Measurements from ENCODE around the gene C6orf89. TPM values are rescaled to one million over a fixed set of nuclear protein-coding genes. Genes with fewer than 3 reads are reported as not detected.

The C6orf89 gene
- total RNA-seq, 1 donor from 2014 or later, result 29.9 TPM

GRCh38 chr6:36843170-36843569, 42.6 kb upstream of the C6orf89 start:
- no peak overlapping the region for H3K27ac Mint-ChIP-seq

GRCh38 chr6:36844232-36845170, 41.3 kb upstream of the C6orf89 start:
- H3K4me1 Mint-ChIP-seq (ENCODE audit: low read depth), result peaks cover 18% of the 10 kb centered on the region
- no peak for TF ChIP-seq CTCF (IDR thresholded peaks at IDR 0.05; ENCODE audit: unreplicated experiment)
- H3K36me3 Mint-ChIP-seq (ENCODE audit: insufficient read depth), result no peaks in the 10 kb centered on the region
- H3K9me3 Mint-ChIP-seq (ENCODE audit: low read depth), result no peaks in the 10 kb centered on the region
- no peak overlapping the region for H3K27ac Mint-ChIP-seq
- DNase-seq (ENCODE audit: low spot score, unreplicated experiment), result no peak
- H3K27me3 Mint-ChIP-seq, result peaks cover 71% of the 10 kb centered on the region
- H3K4me3 Mint-ChIP-seq (ENCODE audit: low read depth), result no peak overlapping the region

More at GRCh38 chr6:36843170-36843569, 42.6 kb upstream of the C6orf89 start:
- no peak overlapping the region for H3K4me3 Mint-ChIP-seq (ENCODE audit: low read depth)
- no peaks in the 10 kb centered on the region for H3K36me3 Mint-ChIP-seq (ENCODE audit: insufficient read depth)
- DNase-seq (ENCODE audit: low spot score, unreplicated experiment), result no peak
- no peak for TF ChIP-seq CTCF (IDR thresholded peaks at IDR 0.05; ENCODE audit: unreplicated experiment)
- peaks cover 7% of the 10 kb centered on the region for H3K4me1 Mint-ChIP-seq (ENCODE audit: low read depth)
- H3K9me3 Mint-ChIP-seq (ENCODE audit: low read depth), result no peaks in the 10 kb centered on the region
- peaks cover 71% of the 10 kb centered on the region for H3K27me3 Mint-ChIP-seq

- Mint-ChIP-seq H3K36me3 (ENCODE audit: insufficient read depth) (no peaks in the 10 kb centered on the region), H3K9me3 (ENCODE audit: low read depth) (no peaks in the 10 kb centered on the region)
Observed at GRCh38 chr6:36845233-36845632, 40.5 kb upstream of the C6orf89 start.

GRCh38 chr6:36847152-36847551, 38.6 kb upstream of the C6orf89 start:
- Mint-ChIP-seq H3K4me3 (ENCODE audit: low read depth) (no peak overlapping the region), H3K36me3 (ENCODE audit: insufficient read depth) (no peaks in the 10 kb centered on the region), H3K4me1 (ENCODE audit: low read depth) (peaks cover 12% of the 10 kb centered on the region), H3K27me3 (peaks cover 57% of the 10 kb centered on the region), H3K27ac (no peak overlapping the region), H3K9me3 (ENCODE audit: low read depth) (no peaks in the 10 kb centered on the region)
- no peak for DNase-seq (ENCODE audit: low spot score, unreplicated experiment)
- TF ChIP-seq CTCF (IDR thresholded peaks at IDR 0.05; ENCODE audit: unreplicated experiment), result no peak

More at GRCh38 chr6:36845233-36845632, 40.5 kb upstream of the C6orf89 start:
- no peak overlapping the region for H3K27ac Mint-ChIP-seq
- no peak for DNase-seq (ENCODE audit: low spot score, unreplicated experiment)
- H3K27me3 Mint-ChIP-seq, result peaks cover 71% of the 10 kb centered on the region
- TF ChIP-seq CTCF (IDR thresholded peaks at IDR 0.05; ENCODE audit: unreplicated experiment), result no peak
- peaks cover 18% of the 10 kb centered on the region for H3K4me1 Mint-ChIP-seq (ENCODE audit: low read depth)
- no peak overlapping the region for H3K4me3 Mint-ChIP-seq (ENCODE audit: low read depth)

GRCh38 chr6:36847991-36848390, 37.8 kb upstream of the C6orf89 start:
- H3K4me1 Mint-ChIP-seq (ENCODE audit: low read depth), result peaks cover 12% of the 10 kb centered on the region
- no peak for TF ChIP-seq CTCF (IDR thresholded peaks at IDR 0.05; ENCODE audit: unreplicated experiment)
- no peak overlapping the region for H3K4me3 Mint-ChIP-seq (ENCODE audit: low read depth)
- H3K27ac Mint-ChIP-seq, result no peak overlapping the region
- H3K9me3 Mint-ChIP-seq (ENCODE audit: low read depth), result no peaks in the 10 kb centered on the region
- H3K36me3 Mint-ChIP-seq (ENCODE audit: insufficient read depth), result no peaks in the 10 kb centered on the region
- peaks cover 50% of the 10 kb centered on the region for H3K27me3 Mint-ChIP-seq
- no peak for DNase-seq (ENCODE audit: low spot score, unreplicated experiment)
